ENCODE data around the gene HMG20B.

Gene HMG20B

GRCh38 chr19:3537438-3538240 is 35.1 kb upstream of the HMG20B start:
- no peak for DNase-seq

GRCh38 chr19:3538258-3538929 is 34.4 kb upstream of the HMG20B start:
- DNase-seq = no peak

DNA sequence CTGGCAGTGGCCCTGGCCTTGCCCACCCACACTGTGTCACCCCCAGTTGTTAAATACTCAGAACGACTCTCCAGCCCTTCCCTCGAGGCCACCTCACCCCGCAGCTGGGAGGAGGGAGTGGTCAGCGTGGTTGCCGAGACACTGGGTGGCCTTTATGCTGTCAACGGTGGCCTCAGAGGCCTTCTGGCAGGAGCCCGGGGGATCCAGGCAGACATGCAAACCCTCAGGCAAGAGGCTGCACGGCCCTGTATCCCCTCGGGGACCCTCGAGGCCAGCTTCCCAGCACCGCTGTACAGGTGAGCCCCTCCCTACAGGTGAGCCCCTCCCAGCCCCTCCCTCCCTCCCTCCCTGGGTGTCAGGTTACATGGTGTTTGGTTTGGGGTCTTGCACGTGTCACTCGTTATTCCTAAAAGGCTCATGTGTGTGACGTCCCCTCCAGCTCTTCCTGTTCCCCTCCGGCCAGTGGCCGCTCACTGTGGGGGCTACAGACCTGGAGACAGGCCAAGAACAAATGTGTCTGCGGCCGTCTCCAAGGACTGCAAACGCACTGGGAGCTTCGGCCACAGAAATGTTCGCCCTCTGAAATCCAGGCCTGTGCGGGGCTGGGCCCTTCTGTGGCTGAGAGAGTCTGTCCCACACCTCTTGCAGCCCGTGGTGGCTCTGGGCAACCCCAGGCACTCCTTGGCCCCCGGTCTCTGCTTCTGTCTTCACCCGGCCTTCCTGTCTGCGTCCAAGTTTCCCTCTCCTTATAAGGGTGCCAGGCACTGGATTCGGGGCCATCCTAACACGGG is 33.6 kb upstream of the HMG20B start, which contains the start of gene TEKTIP1:
Gene TEKTIP1 (plus strand): TSS at position 210 of the 791 bp plus-strand sequence. CDS start 4 bp downstream, at position 214.
- DNase-seq = no peak

DNA sequence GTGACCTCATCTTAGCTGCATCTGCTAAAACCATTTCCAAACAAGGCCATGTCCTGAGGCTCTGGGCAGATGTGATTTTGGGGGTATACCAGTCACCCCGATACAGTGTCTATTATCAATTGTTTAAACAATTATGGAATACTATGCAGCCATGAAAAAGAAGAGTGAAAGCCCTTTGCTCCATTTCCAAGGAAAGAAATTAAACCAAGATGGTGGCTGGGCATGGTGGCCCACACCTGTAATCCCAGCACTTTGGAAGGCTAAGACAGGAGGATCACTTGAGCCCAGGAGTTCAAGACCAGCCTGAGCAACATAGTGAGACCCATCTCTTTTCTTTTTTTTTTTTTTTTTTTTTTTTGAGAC is 33.0 kb upstream of the HMG20B start:
- no peak for DNase-seq

GRCh38 chr19:3543150-3544057 is 29.3 kb upstream of the HMG20B start:
- no peak for DNase-seq

DNA sequence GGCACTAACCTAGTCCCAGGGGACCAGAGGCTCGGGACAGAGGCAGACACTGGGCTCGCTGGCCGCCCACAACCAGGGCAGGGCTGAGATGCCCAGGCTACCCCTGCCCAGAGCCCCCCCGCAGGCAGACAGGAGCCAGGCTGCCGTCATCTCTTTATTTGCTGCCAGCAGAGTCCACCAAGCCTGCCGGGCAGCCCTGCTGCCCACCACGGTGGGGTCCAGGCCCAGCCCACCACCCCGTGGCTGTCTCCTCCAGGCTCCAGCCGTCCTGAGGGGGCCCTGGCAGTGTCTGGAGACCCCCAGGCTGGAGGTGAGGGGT is 28.7 kb upstream of the HMG20B start:
- DNase-seq = no peak

- DNase-seq = peak; percentile 89
These were observed 27.7 kb upstream of the HMG20B start for GRCh38 chr19:3544742-3545668.

DNA sequence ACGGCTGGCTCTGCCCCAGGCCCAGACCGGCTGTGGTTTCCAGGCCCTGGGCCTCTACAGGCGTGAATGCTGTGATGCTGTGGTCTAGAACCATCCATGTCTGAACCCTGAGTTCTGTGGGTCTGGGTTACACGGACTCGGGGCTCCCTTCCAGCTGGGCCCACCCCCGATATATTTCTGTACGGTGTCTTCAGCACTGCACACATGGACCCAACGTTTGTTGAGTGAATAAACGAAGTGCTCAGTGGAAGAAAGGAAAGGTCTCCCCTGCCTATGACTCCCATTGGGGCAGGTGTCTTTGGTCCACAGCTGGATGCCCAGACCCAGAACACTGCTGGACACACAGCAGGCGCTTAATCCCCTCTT is 27.1 kb upstream of the HMG20B start:
- DNase-seq = no peak

- no peak for DNase-seq
These were observed 26.6 kb upstream of the HMG20B start for GRCh38 chr19:3546119-3546518.

DNA sequence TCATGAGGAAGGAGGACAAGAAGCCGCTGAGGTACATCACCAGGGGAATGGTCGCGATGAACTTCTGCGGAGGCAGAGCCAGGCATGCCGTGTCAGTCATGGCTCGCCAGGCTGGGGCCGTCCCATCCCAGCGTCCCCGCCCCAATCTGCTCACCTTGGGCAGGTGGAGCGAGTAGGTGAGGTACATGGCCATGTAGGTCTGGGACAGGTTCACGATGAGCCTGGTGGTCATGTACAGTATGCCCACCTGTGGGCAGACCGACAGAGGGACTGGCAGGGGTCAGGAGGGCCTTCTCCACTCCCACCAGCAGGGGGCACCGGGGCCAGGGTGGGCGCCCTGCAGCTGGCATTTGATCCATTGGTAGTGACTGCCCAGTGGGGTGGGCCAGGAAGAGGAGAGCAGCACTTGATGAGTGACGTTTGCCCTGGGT is 25.4 kb upstream of the HMG20B start:
- DNase-seq = peak; percentile 34 to 41

DNA sequence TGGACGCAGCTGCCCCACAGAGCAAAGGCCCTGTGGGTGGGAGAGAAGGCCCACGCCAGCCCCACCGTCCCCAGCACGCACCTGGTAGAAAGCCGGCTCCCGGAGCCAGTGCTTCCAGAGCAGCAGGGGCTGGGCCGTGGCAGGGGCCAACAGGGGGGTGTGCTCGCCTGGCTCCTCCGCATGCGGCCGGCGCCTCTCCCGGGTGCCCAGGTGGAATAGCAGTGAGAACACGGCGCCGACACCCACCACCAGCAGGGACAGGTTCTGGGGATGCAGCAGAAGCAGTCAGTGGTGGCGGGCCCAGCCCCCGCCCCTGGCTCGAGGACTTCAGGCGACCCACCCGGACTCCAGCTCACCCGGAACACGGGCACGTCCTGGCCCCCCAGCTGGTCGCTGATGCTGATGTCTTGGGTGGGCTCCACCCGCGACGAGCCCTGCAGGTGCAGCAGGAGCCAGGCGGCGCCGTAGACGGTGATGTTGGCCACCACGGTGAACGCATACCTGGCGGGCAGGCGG is 24.9 kb upstream of the HMG20B start:
- DNase-seq = no peak

GRCh38 chr19:3548606-3549005 is 24.1 kb upstream of the HMG20B start:
- DNase-seq = no peak

- no peak for DNase-seq
These were observed 22.9 kb upstream of the HMG20B start for GRCh38 chr19:3549816-3550215.

DNA sequence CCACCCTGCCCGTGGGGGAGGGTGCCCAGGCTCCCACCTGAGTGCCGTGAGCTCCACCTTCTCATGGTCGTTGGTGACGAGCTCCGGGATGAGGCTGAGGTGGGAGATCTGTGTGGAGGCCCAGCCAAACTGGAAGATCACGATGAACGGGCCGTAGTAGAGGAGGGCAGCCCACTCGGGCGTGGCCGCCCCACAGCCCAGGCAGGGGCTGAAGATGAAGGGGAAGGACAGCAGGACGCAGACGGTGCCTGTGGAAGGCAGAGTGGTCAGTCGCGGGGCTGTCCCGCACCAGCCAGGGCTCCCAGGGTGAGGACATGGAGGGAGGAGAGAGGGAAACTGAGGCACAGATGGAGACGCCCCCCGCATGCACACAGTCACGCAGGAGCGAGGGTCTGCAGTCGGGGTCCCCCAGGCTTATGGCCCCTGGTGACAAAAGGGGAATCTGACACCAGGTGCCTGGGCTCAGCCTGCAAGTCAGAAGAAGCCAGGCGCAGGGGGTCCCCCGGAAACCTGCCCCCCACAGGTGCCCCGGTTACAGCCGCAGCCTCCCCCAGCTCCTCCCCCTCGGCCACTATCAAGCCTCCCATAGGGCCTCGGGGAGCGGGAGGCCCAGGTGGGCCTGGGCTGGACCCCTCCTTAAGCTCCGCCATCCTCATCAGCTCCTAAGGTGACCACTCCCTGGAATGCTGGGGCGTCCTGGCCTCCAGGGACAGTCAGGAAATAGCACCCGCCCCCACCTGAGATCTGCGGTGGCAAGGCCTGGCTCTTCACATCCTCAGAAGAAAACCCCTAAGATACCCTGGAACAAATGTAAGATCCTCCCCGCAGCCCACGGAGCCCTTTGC is 21.6 kb upstream of the HMG20B start:
- DNase-seq = no peak

DNA sequence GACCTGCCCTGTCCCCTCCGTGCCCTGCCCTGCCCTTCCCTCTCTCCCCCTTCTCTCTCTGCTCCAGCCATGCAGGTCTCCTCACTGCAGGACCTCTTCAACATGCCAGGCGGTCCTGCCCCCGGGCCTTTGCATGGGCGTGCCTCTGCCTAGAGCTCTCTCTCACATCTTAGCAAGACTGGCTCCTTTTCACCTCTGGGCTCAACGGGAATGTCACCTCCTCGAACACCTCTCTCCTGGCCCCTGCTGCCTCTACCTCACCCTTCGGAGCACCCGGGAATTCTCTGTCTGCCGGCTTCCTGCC is 21.0 kb upstream of the HMG20B start:
- no peak for DNase-seq

- no peak for DNase-seq
These were observed 18.3 kb upstream of the HMG20B start for GRCh38 chr19:3554254-3555083.

- DNase-seq = no peak
These were observed 16.9 kb upstream of the HMG20B start for GRCh38 chr19:3555653-3556422.

DNA sequence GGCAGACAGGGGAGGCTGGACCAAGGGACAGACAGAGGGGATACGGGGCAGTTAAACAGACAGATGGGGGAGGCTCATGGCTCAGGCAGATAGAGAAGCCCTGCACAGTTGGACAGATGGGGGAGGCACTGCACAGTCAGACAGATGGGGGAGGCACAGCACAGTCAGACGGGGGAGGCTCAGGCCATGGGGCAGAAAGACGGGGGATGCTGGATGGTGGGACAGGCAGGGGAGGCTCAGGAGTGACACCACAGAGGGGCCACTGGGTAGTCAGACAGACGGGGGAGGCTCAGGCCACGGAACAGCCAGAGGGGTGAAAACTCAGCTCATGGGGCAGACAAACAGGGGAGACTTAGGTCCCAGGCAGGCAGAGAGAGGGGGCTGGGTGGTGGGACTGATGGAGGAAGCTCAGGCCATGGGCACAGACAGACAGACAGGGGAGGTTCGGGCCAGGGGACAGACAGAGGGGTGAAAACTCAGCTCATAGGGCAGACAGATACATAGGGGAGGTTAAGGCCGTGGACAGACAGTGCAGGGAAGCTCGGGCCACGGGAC is 16.2 kb upstream of the HMG20B start:
- no peak for DNase-seq
